Mucosa of rectum (tissue), 2 donors: ENCODE results near the gene CCDC40.

Experiments
- H3K27ac ChIP-seq, 2 donors: one replicate each; pipeline ENCODE4 v1.7.0; 2013; ENCODE audit warnings: inconsistent platforms in 2 of 2, low read depth in 2 of 2, low read length in 2 of 2
- H3K27me3 ChIP-seq, 2 donors: one replicate each; pipeline ENCODE4 v1.7.0; 2013; ENCODE audit warnings: low read length in 2 of 2; ENCODE audit not compliant: control insufficient read depth in 2 of 2, insufficient read depth in 2 of 2
- H3K36me3 ChIP-seq, 2 donors: one replicate each; pipeline ENCODE4 v1.7.0; 2013; ENCODE audit warnings: low read length in 2 of 2; ENCODE audit not compliant: control insufficient read depth in 2 of 2, insufficient read depth in 2 of 2
- H3K4me1 ChIP-seq, 2 donors: one replicate each; pipeline ENCODE4 v1.7.0; 2013; ENCODE audit warnings: low read length in 2 of 2, mild to moderate bottlenecking in 1 of 2; ENCODE audit not compliant: control insufficient read depth in 2 of 2, insufficient read depth in 2 of 2
- H3K4me3 ChIP-seq, 2 donors: one replicate each; pipeline ENCODE4 v1.7.0; 2013; ENCODE audit warnings: low read length in 2 of 2
- H3K9ac ChIP-seq, 2 donors: one replicate each; pipeline ENCODE4 v1.7.0; 2013; ENCODE audit warnings: low read length in 2 of 2, low read depth in 1 of 2, mild to moderate bottlenecking in 1 of 2
- H3K9me3 ChIP-seq, 2 donors: one replicate each; pipeline ENCODE4 v1.7.0; 2013; ENCODE audit warnings: low read length in 2 of 2; ENCODE audit not compliant: control insufficient read depth in 2 of 2
- donor health status: healthy.
- donor health status: Normal muscosa, but diverticular disease.

Gene CCDC40

DNA sequence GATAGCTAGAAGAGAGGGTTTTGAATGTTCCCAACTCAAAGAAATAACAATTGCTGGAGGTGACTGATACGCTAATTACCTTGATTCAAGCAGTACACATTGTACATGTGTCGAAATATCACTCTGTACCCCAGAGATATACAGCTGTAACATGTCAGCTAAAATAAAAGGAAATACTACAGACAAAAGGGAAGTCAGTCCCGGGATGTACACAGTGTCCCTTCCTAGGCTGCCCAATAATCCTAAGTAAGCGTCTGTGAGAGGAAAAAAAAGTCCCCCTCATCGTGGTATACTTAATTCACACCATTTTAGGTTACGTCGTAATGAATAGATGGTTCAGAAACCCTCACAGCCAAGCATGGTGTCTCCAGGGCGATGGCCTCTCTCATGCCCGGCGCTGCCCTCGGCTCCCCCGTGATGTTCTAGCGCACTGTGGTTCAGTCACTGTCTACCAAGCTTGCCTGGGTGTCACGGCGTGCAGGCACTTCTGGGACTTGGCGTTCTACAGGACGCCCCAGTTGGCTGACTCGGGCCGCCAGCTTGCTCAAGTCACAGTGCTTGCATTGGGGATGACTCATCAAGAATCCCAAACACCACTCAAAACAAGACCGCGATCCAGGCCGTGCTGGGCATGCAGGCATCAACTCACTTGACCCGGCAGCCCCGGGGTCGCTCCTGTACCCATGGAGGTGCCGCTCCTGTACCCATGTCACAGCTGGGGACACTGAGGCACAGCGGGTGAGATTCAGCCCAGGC, 27.6 kb downstream of the CCDC40 start:
- no peaks in the 10 kb centered on the region for H3K9me3 ChIP-seq
- H3K27ac ChIP-seq, result peak overlapping the region; percentile 5 to 18
- H3K9ac ChIP-seq, result no peak overlapping the region
- H3K27me3 ChIP-seq, result no peaks in the 10 kb centered on the region
- H3K36me3 ChIP-seq, result no peaks in the 10 kb centered on the region
- H3K4me1 ChIP-seq, result peaks cover 0 to 3% of the 10 kb centered on the region in 2 donors
- H3K4me3 ChIP-seq, result no peak overlapping the region

GRCh38 chr17:80064696-80065095, 28.3 kb downstream of the CCDC40 start:
- Histone ChIP-seq H3K36me3 (no peaks in the 10 kb centered on the region), H3K27ac (peak overlapping the region; percentile 5 to 18), H3K4me3 (no peak overlapping the region), H3K9ac (no peak overlapping the region), H3K9me3 (no peaks in the 10 kb centered on the region), H3K27me3 (no peaks in the 10 kb centered on the region), H3K4me1 (peaks cover 0 to 3% of the 10 kb centered on the region in 2 donors)

GRCh38 chr17:80065478-80066170, 29.2 kb downstream of the CCDC40 start:
- Histone ChIP-seq H3K9ac (no peak overlapping the region), H3K9me3 (no peaks in the 10 kb centered on the region), H3K27ac (no peak overlapping the region), H3K36me3 (no peaks in the 10 kb centered on the region), H3K4me1 (peaks cover 0 to 3% of the 10 kb centered on the region in 2 donors), H3K27me3 (no peaks in the 10 kb centered on the region), H3K4me3 (no peak overlapping the region)

- H3K4me1 ChIP-seq, result peaks cover 0 to 3% of the 10 kb centered on the region in 2 donors
- H3K9ac ChIP-seq, result no peak overlapping the region
- H3K36me3 ChIP-seq, result no peaks in the 10 kb centered on the region
- no peaks in the 10 kb centered on the region for H3K9me3 ChIP-seq
- no peak overlapping the region for H3K27ac ChIP-seq
- no peak overlapping the region for H3K4me3 ChIP-seq
- no peaks in the 10 kb centered on the region for H3K27me3 ChIP-seq
Measured at GRCh38 chr17:80067393-80067986, 31.0 kb downstream of the CCDC40 start.

DNA sequence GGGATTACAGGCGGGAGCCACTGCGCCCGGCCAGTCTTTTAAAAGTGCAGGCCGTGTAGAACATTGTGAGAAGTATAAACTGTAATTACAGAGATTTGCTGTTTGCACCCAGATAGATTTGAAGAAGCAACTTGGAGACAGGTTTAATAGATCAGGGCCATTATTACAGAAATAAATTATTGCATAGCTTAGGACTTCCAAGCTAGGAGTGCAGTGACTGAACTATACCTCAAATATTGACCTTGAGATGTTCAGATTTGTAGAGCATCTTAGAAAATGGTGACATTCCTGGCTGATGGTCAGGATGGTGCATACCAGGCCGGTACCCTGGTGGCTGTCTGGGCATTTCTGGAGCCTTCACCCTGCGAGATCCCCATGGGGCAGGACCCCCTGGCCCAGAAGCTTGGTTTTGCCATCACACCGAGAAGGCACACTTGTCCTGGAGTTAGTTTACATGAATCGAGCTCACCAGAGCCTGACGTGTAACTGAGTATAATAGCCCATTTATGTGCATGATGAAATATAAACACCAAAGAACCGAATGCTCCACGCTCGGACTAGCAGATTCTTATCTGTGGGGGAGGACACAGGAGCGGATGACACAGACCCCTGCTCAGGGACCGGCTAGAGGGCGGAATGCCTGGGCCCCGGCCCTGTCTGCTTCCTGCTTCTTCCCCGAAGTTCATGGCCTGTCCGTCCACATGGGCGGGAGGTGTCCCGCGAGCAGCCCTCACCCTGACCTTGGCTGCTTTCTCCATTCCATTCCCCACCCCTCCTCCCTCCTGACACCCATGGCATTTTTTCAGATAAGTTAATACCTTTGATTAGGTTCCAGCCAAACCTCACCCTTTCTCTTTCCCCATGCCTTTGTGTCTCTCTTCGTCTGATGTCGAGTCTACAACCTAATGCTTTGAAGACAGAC, 32.1 kb downstream of the CCDC40 start:
- peak overlapping the region in 1 of 2 donors; percentile 55 for H3K27ac ChIP-seq
- no peaks in the 10 kb centered on the region for H3K9me3 ChIP-seq
- peaks cover 0 to 3% of the 10 kb centered on the region in 2 donors for H3K4me1 ChIP-seq
- H3K27me3 ChIP-seq, result no peaks in the 10 kb centered on the region
- H3K9ac ChIP-seq, result no peak overlapping the region
- H3K36me3 ChIP-seq, result no peaks in the 10 kb centered on the region
- H3K4me3 ChIP-seq, result no peak overlapping the region

DNA sequence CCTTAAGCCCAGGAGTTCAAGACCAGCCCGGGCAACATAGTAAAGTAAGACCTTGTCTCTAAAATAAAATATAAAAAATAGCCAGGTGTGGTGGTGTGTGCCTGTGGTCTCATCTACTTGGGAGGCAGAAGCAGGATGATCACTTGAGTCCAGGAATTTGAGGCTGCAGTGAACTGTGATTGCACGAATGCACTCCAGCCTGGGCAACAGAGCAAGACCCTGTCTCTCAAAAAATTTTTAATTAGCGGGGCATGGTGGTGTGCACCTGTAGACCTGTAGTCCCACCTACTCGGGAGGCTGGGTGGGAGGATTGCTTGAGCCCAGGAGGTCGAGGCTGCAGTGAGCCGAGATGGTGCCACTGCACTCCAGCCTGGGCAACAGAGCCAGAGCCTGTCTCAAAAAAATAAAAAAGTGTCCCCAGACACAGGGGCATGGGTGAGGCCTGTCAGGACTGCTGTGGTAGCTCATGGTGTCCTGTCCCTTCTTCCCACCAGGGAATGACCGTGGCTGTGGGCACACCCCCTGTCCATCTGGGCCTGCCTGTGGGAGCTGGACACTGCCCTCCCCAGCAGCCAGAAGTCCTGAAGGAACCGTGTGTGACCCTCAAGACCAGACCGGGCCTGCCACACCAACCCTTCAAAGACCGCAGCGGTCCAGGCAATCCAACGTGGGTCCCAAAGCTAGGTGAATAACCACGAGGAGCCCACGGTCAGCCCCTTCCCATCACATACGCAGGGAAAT, 34.1 kb downstream of the CCDC40 start:
- Histone ChIP-seq H3K9me3 (no peaks in the 10 kb centered on the region), H3K4me3 (peak overlapping the region in 1 of 2 donors; percentile 61), H3K27ac (peak overlapping the region; percentile 71 to 76)

GRCh38 chr17:80071116-80071841, 34.8 kb downstream of the CCDC40 start:
- Histone ChIP-seq H3K9ac (peak overlapping the region; percentile 40 to 56), H3K9me3 (no peaks in the 10 kb centered on the region), H3K4me3 (peak overlapping the region; percentile 44 to 61), H3K4me1 (no peaks in the 10 kb centered on the region), H3K27me3 (no peaks in the 10 kb centered on the region), H3K27ac (peak overlapping the region; percentile 71 to 76), H3K36me3 (no peaks in the 10 kb centered on the region)

More for the DNA sequence above, 34.1 kb downstream of the CCDC40 start:
- H3K27me3 ChIP-seq, result no peaks in the 10 kb centered on the region
- no peaks in the 10 kb centered on the region for H3K36me3 ChIP-seq
- no peaks in the 10 kb centered on the region for H3K4me1 ChIP-seq
- H3K9ac ChIP-seq, result peak overlapping the region; percentile 40 to 56

DNA sequence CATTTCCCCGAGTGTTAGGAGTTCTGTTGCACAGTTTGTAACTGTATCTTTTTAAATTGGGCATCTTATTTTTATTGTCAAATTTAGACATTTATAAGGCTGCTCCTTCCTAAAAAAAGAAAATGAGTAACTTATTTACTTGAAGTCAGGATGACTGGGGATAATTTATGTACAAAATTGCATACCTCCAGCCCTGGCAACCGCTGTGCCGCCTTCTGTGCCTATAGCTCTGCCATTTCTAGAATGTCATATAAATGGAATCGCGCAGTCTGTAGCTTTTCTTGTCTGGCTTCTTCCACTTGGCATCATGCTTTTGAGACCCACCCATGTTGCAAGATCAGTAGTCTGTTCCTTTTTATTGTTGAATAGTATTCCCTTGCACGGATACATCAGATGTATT, 36.0 kb downstream of the CCDC40 start:
- Histone ChIP-seq H3K4me3 (no peak overlapping the region), H3K36me3 (no peaks in the 10 kb centered on the region), H3K9ac (no peak overlapping the region), H3K9me3 (no peaks in the 10 kb centered on the region), H3K27ac (no peak overlapping the region), H3K27me3 (no peaks in the 10 kb centered on the region), H3K4me1 (no peaks in the 10 kb centered on the region)

GRCh38 chr17:80080081-80080480, 43.6 kb downstream of the CCDC40 start:
- no peaks in the 10 kb centered on the region for H3K36me3 ChIP-seq
- H3K4me3 ChIP-seq, result no peak overlapping the region
- H3K9ac ChIP-seq, result no peak overlapping the region

More at GRCh38 chr17:80080081-80080480, 43.6 kb downstream of the CCDC40 start:
- no peak overlapping the region for H3K27ac ChIP-seq
- no peaks in the 10 kb centered on the region for H3K9me3 ChIP-seq
- no peaks in the 10 kb centered on the region for H3K4me1 ChIP-seq
- H3K27me3 ChIP-seq, result no peaks in the 10 kb centered on the region
